Inflammatory macrophage treated with lipopolysaccharide for 1 hour (primary cell): Measurements from ENCODE around the gene ATP2B1.
"Not testable (repeated sequence)": the region's sequence is repeated elsewhere in the genome, so short reads cannot be mapped to it uniquely, and the experiment has no call there.

Source experiments
- DNase-seq, 2 donors: peaks; one replicate each; pipeline ENCODE4 v3.0.0-alpha.2; 2020 to 2022

The ATP2B1 gene

GRCh38 chr12:89708565-89709156 lies at the start of gene ATP2B1:
ATP2B1 (minus strand) TSS chr12:89708838; CDS start chr12:89655886, 52,952 bp downstream.
- peak; percentile 81 to 83 for DNase-seq

GRCh38 chr12:89757987-89758386 lies 49.3 kb upstream of the ATP2B1 start:
- DNase-seq, result not testable (repeated sequence)

GRCh38 chr12:89756585-89757398 lies 48.2 kb upstream of the ATP2B1 start:
- peak; percentile 99 to 100 for DNase-seq

GRCh38 chr12:89756194-89756584 lies 47.6 kb upstream of the ATP2B1 start:
- peak; percentile 67 to 70 for DNase-seq

GRCh38 chr12:89753997-89754396 lies 45.4 kb upstream of the ATP2B1 start:
- DNase-seq, result no peak

- DNase-seq, result no peak
Measured at GRCh38 chr12:89752341-89752740, 43.7 kb upstream of the ATP2B1 start.

GRCh38 chr12:89750389-89751351 lies 42.0 kb upstream of the ATP2B1 start:
- peak; percentile 73 to 83 for DNase-seq

GRCh38 chr12:89748791-89749190 lies 40.2 kb upstream of the ATP2B1 start:
- DNase-seq, result no peak

GRCh38 chr12:89745286-89745685 lies 36.6 kb upstream of the ATP2B1 start:
- DNase-seq, result no peak

GRCh38 chr12:89742337-89743022 lies 33.8 kb upstream of the ATP2B1 start:
- no peak for DNase-seq

GRCh38 chr12:89740943-89741342 lies 32.3 kb upstream of the ATP2B1 start:
- DNase-seq, result no peak

- no peak for DNase-seq
Measured at GRCh38 chr12:89736995-89737394, 28.4 kb upstream of the ATP2B1 start.

- peak; percentile 93 to 95 for DNase-seq
Measured at GRCh38 chr12:89733579-89734201, 25.1 kb upstream of the ATP2B1 start.

GRCh38 chr12:89732522-89732921 lies 23.9 kb upstream of the ATP2B1 start:
- DNase-seq, result peak; percentile 21 to 54

GRCh38 chr12:89731614-89732013 lies 23.0 kb upstream of the ATP2B1 start:
- DNase-seq, result peak; percentile 92 to 97

GRCh38 chr12:89731089-89731488 lies 22.5 kb upstream of the ATP2B1 start:
- peak in 1 of 2 donors; percentile 48 for DNase-seq

- DNase-seq, result peak in 1 of 2 donors; percentile 11
Measured at GRCh38 chr12:89729946-89730459, 21.4 kb upstream of the ATP2B1 start.

GRCh38 chr12:89723276-89723675 lies 14.6 kb upstream of the ATP2B1 start:
- DNase-seq, result no peak

- peak; percentile 85 to 95 for DNase-seq
Measured at GRCh38 chr12:89721291-89721987, 12.8 kb upstream of the ATP2B1 start.

GRCh38 chr12:89717759-89718523 lies 9.3 kb upstream of the ATP2B1 start:
- no peak for DNase-seq
